ENCODE measurements around the gene OPA1.

OPA1 gene

GRCh38 chr3:193593668-193594030 is 641 bp downstream of the OPA1 start:
- H3K4ac ChIP-seq (ENCODE audit: low read length): no peak overlapping the region
- no peak overlapping the region for H3K23ac ChIP-seq (ENCODE audit: low read depth, low read length, poor library complexity)
- no CpG with 5 or more reads among the region's 11 CpGs for WGBS, 2 donors (ENCODE audit: extremely low coverage in 2 of 2, insufficient read length in 2 of 2, insufficient replicate concordance in 1 of 2)
- H3K14ac ChIP-seq (ENCODE audit: low read length): no peak overlapping the region
- no peak overlapping the region for H2BK12ac ChIP-seq (ENCODE audit: low read length)
- no peak overlapping the region for H2AK5ac ChIP-seq (ENCODE audit: low read depth, low read length)
- DNase-seq (ENCODE audit: low spot score): peak; percentile 14
- no peaks in the 10 kb centered on the region for H3K27me3 ChIP-seq (ENCODE audit: control insufficient read depth in 3 of 3, insufficient read depth in 3 of 3, low read depth in 1 of 3, low read length in 3 of 3)
- H4K91ac ChIP-seq (ENCODE audit: low read depth, low read length, poor library complexity): no peak overlapping the region
- H2BK120ac ChIP-seq (ENCODE audit: low read depth, low read length): no peak overlapping the region
- H3K79me1 ChIP-seq (ENCODE audit: low read depth, low read length): peaks cover 5% of the 10 kb centered on the region
- H4K8ac ChIP-seq (ENCODE audit: low read depth, low read length): no peak overlapping the region
- no peak overlapping the region for H2BK15ac ChIP-seq (ENCODE audit: low read length)
- H3K36me3 ChIP-seq (replicated peaks in 1 of 2; ENCODE audit: control insufficient read depth in 2 of 2, insufficient read depth in 2 of 2, low read length in 2 of 2): peaks cover 0 to 25% of the 10 kb centered on the region in 2 donors
- peak overlapping the region; percentile 79 for H3K18ac ChIP-seq (ENCODE audit: low read length)
- no peak overlapping the region for H2BK5ac ChIP-seq (ENCODE audit: low read length)
- peak overlapping the region; percentile 86 for H2AFZ ChIP-seq (ENCODE audit: low read length)
- peak overlapping the region; percentile 66 to 88 for H3K4me3 ChIP-seq (ENCODE audit: low read length in 2 of 2)
- H3K27ac ChIP-seq (replicated peaks; ENCODE audit: low read length): peak overlapping the region; percentile 50
- H3K4me2 ChIP-seq (ENCODE audit: insufficient read depth, low read length, poor library complexity, severe bottlenecking): peak overlapping the region; percentile 67
- peak overlapping the region; percentile 95 for H3K9ac ChIP-seq (ENCODE audit: low read depth, low read length, poor library complexity)
- H3K4me1 ChIP-seq (ENCODE audit: control insufficient read depth in 2 of 2, insufficient read depth in 1 of 2, low read depth in 1 of 2, low read length in 2 of 2): peaks cover 4 to 14% of the 10 kb centered on the region in 2 donors
- no peaks in the 10 kb centered on the region for H3K9me3 ChIP-seq (replicated peaks in 1 of 2; ENCODE audit: control insufficient read depth in 2 of 2, insufficient read depth in 1 of 2, low read depth in 1 of 2, low read length in 2 of 2)

GRCh38 chr3:193594946-193595689 is 2.1 kb downstream of the OPA1 start:
- no peak overlapping the region for H3K4ac ChIP-seq (ENCODE audit: low read length)
- H3K27me3 ChIP-seq (ENCODE audit: control insufficient read depth in 3 of 3, insufficient read depth in 3 of 3, low read depth in 1 of 3, low read length in 3 of 3): no peaks in the 10 kb centered on the region
- no peak overlapping the region for H2AK5ac ChIP-seq (ENCODE audit: low read depth, low read length)
- peaks cover 0 to 39% of the 10 kb centered on the region in 2 donors for H3K36me3 ChIP-seq (replicated peaks in 1 of 2; ENCODE audit: control insufficient read depth in 2 of 2, insufficient read depth in 2 of 2, low read length in 2 of 2)
- no peak overlapping the region for H3K4me3 ChIP-seq (ENCODE audit: low read length in 2 of 2)
- H3K4me1 ChIP-seq (ENCODE audit: control insufficient read depth in 2 of 2, insufficient read depth in 1 of 2, low read depth in 1 of 2, low read length in 2 of 2): peaks cover 4 to 12% of the 10 kb centered on the region in 2 donors
- no peak overlapping the region for H4K91ac ChIP-seq (ENCODE audit: low read depth, low read length, poor library complexity)
- no peaks in the 10 kb centered on the region for H3K9me3 ChIP-seq (replicated peaks in 1 of 2; ENCODE audit: control insufficient read depth in 2 of 2, insufficient read depth in 1 of 2, low read depth in 1 of 2, low read length in 2 of 2)
- H2AFZ ChIP-seq (ENCODE audit: low read length): no peak overlapping the region
- no peak overlapping the region for H4K8ac ChIP-seq (ENCODE audit: low read depth, low read length)
- no peak overlapping the region for H3K4me2 ChIP-seq (ENCODE audit: insufficient read depth, low read length, poor library complexity, severe bottlenecking)
- whole genome bisulfite sequencing, 2 donors (ENCODE audit: extremely low coverage in 2 of 2, insufficient read length in 2 of 2, insufficient replicate concordance in 1 of 2): no CpG with 5 or more reads among the region's 1 CpG
- no peak overlapping the region for H2BK15ac ChIP-seq (ENCODE audit: low read length)
- peaks cover 5% of the 10 kb centered on the region for H3K79me1 ChIP-seq (ENCODE audit: low read depth, low read length)
- H2BK120ac ChIP-seq (ENCODE audit: low read depth, low read length): no peak overlapping the region
- no peak for DNase-seq (ENCODE audit: low spot score)
- H2BK12ac ChIP-seq (ENCODE audit: low read length): no peak overlapping the region
- no peak overlapping the region for H3K18ac ChIP-seq (ENCODE audit: low read length)
- H3K14ac ChIP-seq (ENCODE audit: low read length): no peak overlapping the region
- H3K27ac ChIP-seq (replicated peaks; ENCODE audit: low read length): no peak overlapping the region
- no peak overlapping the region for H3K23ac ChIP-seq (ENCODE audit: low read depth, low read length, poor library complexity)
- no peak overlapping the region for H2BK5ac ChIP-seq (ENCODE audit: low read length)
- H3K9ac ChIP-seq (ENCODE audit: low read depth, low read length, poor library complexity): no peak overlapping the region

- Histone ChIP-seq H3K4me1 (ENCODE audit: control insufficient read depth in 2 of 2, insufficient read depth in 1 of 2, low read depth in 1 of 2, low read length in 2 of 2) (peaks cover 4 to 12% of the 10 kb centered on the region in 2 donors), H3K9me3 (replicated peaks in 1 of 2; ENCODE audit: control insufficient read depth in 2 of 2, insufficient read depth in 1 of 2, low read depth in 1 of 2, low read length in 2 of 2) (no peaks in the 10 kb centered on the region), H3K4me3 (ENCODE audit: low read length in 2 of 2) (no peak overlapping the region), H2BK12ac (ENCODE audit: low read length) (no peak overlapping the region), H3K9ac (ENCODE audit: low read depth, low read length, poor library complexity) (no peak overlapping the region), H3K27ac (replicated peaks; ENCODE audit: low read length) (no peak overlapping the region), H2AK5ac (ENCODE audit: low read depth, low read length) (no peak overlapping the region), H2AFZ (ENCODE audit: low read length) (no peak overlapping the region), H3K18ac (ENCODE audit: low read length) (no peak overlapping the region), H3K36me3 (replicated peaks in 1 of 2; ENCODE audit: control insufficient read depth in 2 of 2, insufficient read depth in 2 of 2, low read length in 2 of 2) (peaks cover 0 to 42% of the 10 kb centered on the region in 2 donors), H4K8ac (ENCODE audit: low read depth, low read length) (no peak overlapping the region), H2BK15ac (ENCODE audit: low read length) (no peak overlapping the region), H3K27me3 (ENCODE audit: control insufficient read depth in 3 of 3, insufficient read depth in 3 of 3, low read depth in 1 of 3, low read length in 3 of 3) (no peaks in the 10 kb centered on the region), H3K23ac (ENCODE audit: low read depth, low read length, poor library complexity) (no peak overlapping the region), H3K4ac (ENCODE audit: low read length) (no peak overlapping the region), H3K4me2 (ENCODE audit: insufficient read depth, low read length, poor library complexity, severe bottlenecking) (no peak overlapping the region), H4K91ac (ENCODE audit: low read depth, low read length, poor library complexity) (no peak overlapping the region), H2BK5ac (ENCODE audit: low read length) (no peak overlapping the region), H3K14ac (ENCODE audit: low read length) (no peak overlapping the region), H3K79me1 (ENCODE audit: low read depth, low read length) (peaks cover 5% of the 10 kb centered on the region), H2BK120ac (ENCODE audit: low read depth, low read length) (no peak overlapping the region)
- DNase-seq (ENCODE audit: low spot score): no peak
- no CpG with 5 or more reads among the region's 5 CpGs for WGBS, 2 donors (ENCODE audit: extremely low coverage in 2 of 2, insufficient read length in 2 of 2, insufficient replicate concordance in 1 of 2)
Measured at GRCh38 chr3:193595939-193596487, 3.0 kb downstream of the OPA1 start.

GRCh38 chr3:193598202-193598601 is 5.2 kb downstream of the OPA1 start:
- Histone ChIP-seq H3K27me3 (ENCODE audit: control insufficient read depth in 3 of 3, insufficient read depth in 3 of 3, low read depth in 1 of 3, low read length in 3 of 3) (no peaks in the 10 kb centered on the region), H3K79me1 (ENCODE audit: low read depth, low read length) (peaks cover 5% of the 10 kb centered on the region), H3K36me3 (replicated peaks in 1 of 2; ENCODE audit: control insufficient read depth in 2 of 2, insufficient read depth in 2 of 2, low read length in 2 of 2) (peaks cover 0 to 58% of the 10 kb centered on the region in 2 donors), H3K4me2 (ENCODE audit: insufficient read depth, low read length, poor library complexity, severe bottlenecking) (no peak overlapping the region), H2BK15ac (ENCODE audit: low read length) (no peak overlapping the region), H3K4ac (ENCODE audit: low read length) (no peak overlapping the region), H3K27ac (replicated peaks; ENCODE audit: low read length) (no peak overlapping the region), H3K18ac (ENCODE audit: low read length) (no peak overlapping the region), H2BK5ac (ENCODE audit: low read length) (no peak overlapping the region), H2AK5ac (ENCODE audit: low read depth, low read length) (no peak overlapping the region), H3K9ac (ENCODE audit: low read depth, low read length, poor library complexity) (no peak overlapping the region), H3K4me1 (ENCODE audit: control insufficient read depth in 2 of 2, insufficient read depth in 1 of 2, low read depth in 1 of 2, low read length in 2 of 2) (peaks cover 0 to 8% of the 10 kb centered on the region in 2 donors), H2BK120ac (ENCODE audit: low read depth, low read length) (no peak overlapping the region), H2AFZ (ENCODE audit: low read length) (no peak overlapping the region), H3K9me3 (replicated peaks in 1 of 2; ENCODE audit: control insufficient read depth in 2 of 2, insufficient read depth in 1 of 2, low read depth in 1 of 2, low read length in 2 of 2) (no peaks in the 10 kb centered on the region), H3K14ac (ENCODE audit: low read length) (no peak overlapping the region), H2BK12ac (ENCODE audit: low read length) (no peak overlapping the region), H4K91ac (ENCODE audit: low read depth, low read length, poor library complexity) (no peak overlapping the region), H4K8ac (ENCODE audit: low read depth, low read length) (no peak overlapping the region), H3K23ac (ENCODE audit: low read depth, low read length, poor library complexity) (no peak overlapping the region), H3K4me3 (ENCODE audit: low read length in 2 of 2) (no peak overlapping the region)
- DNase-seq (ENCODE audit: low spot score): no peak
- WGBS, 2 donors (ENCODE audit: extremely low coverage in 2 of 2, insufficient read length in 2 of 2, insufficient replicate concordance in 1 of 2): no CpG with 5 or more reads among the region's 2 CpGs
